K562 (cell line): Measurements from ENCODE around the gene R3HDM2. TPM values are rescaled to one million over a fixed set of nuclear protein-coding genes. Genes with fewer than 3 reads are reported as not detected.

Experiments used
- ARHGAP35 ChIP-seq: fragments of 450-650 bp; IDR thresholded peaks from 2 replicates; pipeline ENCODE4 v1.6.1; 2018; ENCODE audit not compliant: partially characterized antibody
- ATF2 ChIP-seq: sonication (generic); formaldehyde crosslinking; IDR thresholded peaks from 2 replicates; pipeline ENCODE4 v1.8.1; 2022; ENCODE audit warnings: missing genetic modification reagents
- CBFA2T3 ChIP-seq: fragments of 450-650 bp; IDR thresholded peaks from 2 replicates; pipeline ENCODE4 v1.6.1; 2017
- ELF1 ChIP-seq: fragments of 200-800 bp; sonication (Bioruptor generic); IDR thresholded peaks from 2 replicates; pipeline ENCODE4 v1.6.1; 2016; ENCODE audit warnings: missing genetic modification characterization, missing compliant biosample characterization
- FOXA3 ChIP-seq, 2 experiments: fragments of 450-650 bp in 1 of 2; sonication (generic) in 1 of 2; formaldehyde crosslinking; IDR thresholded peaks in 1 of 2; conservative IDR thresholded peaks in 1 of 2; 2 replicates each; pipeline versions ENCODE4 v1.4.0 to v1.8.0; 2020 to 2022; ENCODE audit warnings: mild to moderate bottlenecking in 2 of 2, missing genetic modification reagents in 1 of 2
- FOXK1 ChIP-seq: sonication (generic); formaldehyde crosslinking; IDR thresholded peaks from 2 replicates; pipeline ENCODE4 v1.8.0; 2022; ENCODE audit warnings: missing genetic modification reagents, mild to moderate bottlenecking, borderline replicate concordance
- HIVEP1 ChIP-seq: fragments of 250-450 bp; sonication (Bioruptor Pico); IDR thresholded peaks from 2 replicates; pipeline ENCODE4 v1.4.0; 2020; ENCODE audit warnings: mild to moderate bottlenecking
- HMG20B ChIP-seq: fragments of 250-450 bp; sonication (Bioruptor Pico); IDR thresholded peaks from 2 replicates; pipeline ENCODE4 v1.5.0; 2021; ENCODE audit warnings: mild to moderate bottlenecking
- MTA2 ChIP-seq: fragments of 450-650 bp; IDR thresholded peaks from 2 replicates; pipeline ENCODE4 v1.6.1; 2016; ENCODE audit warnings: low read depth
- NCOA1 ChIP-seq: fragments of 450-650 bp; IDR thresholded peaks from 2 replicates; pipeline ENCODE4 v1.6.1; 2016; ENCODE audit warnings: low read depth
- NFATC3 ChIP-seq: fragments of 450-650 bp; IDR thresholded peaks from 2 replicates; pipeline ENCODE4 v1.6.1; 2017; ENCODE audit warnings: mild to moderate bottlenecking
- NONO ChIP-seq, 2 experiments: fragments of 200-400 bp in 1 of 2; fragments of 450-650 bp in 1 of 2; formaldehyde crosslinking in 1 of 2; IDR thresholded peaks; 2 replicates each; pipeline ENCODE4 v1.6.1; 2017; ENCODE audit warnings: low read depth in 2 of 2, mild to moderate bottlenecking in 2 of 2, moderate library complexity in 2 of 2, low read length in 1 of 2
- PHTF2 ChIP-seq: fragments of 250-450 bp; sonication (Bioruptor Pico); IDR thresholded peaks from 2 replicates; pipeline ENCODE4 v1.5.0; 2021; ENCODE audit warnings: mild to moderate bottlenecking
- POLR2AphosphoS5 ChIP-seq: IDR thresholded peaks from 2 replicates; pipeline ENCODE4 v1.6.1; 2011; ENCODE audit warnings: mild to moderate bottlenecking, low read depth, low read length, moderate library complexity; ENCODE audit not compliant: control insufficient read depth, insufficient read depth
- RB1 ChIP-seq: fragments of 450-650 bp; IDR thresholded peaks from 2 replicates; pipeline ENCODE4 v1.6.1; 2017; ENCODE audit warnings: low read depth, mild to moderate bottlenecking
- RBM14 ChIP-seq: fragments of 200-400 bp; formaldehyde crosslinking; IDR thresholded peaks from 2 replicates; pipeline ENCODE4 v1.6.1; 2018; ENCODE audit warnings: low read depth, mild to moderate bottlenecking, low read length, moderate library complexity, borderline replicate concordance; ENCODE audit not compliant: insufficient read depth
- RCOR1 ChIP-seq, 2 experiments: IDR thresholded peaks; 2 replicates each; pipeline ENCODE4 v1.6.1; 2012; ENCODE audit warnings: low read depth in 2 of 2, low read length in 2 of 2, borderline replicate concordance in 1 of 2, improper control_type of control experiment in 1 of 2
- RHOXF2B ChIP-seq: fragments of 250-450 bp; sonication (Bioruptor Pico); conservative IDR thresholded peaks from 2 replicates; pipeline ENCODE4 v1.5.1; 2021
- RNF2 ChIP-seq: sonication (generic); IDR thresholded peaks from 2 replicates; pipeline ENCODE4 v1.6.1; 2016
- SNRNP70 ChIP-seq: fragments of 200-400 bp; formaldehyde crosslinking; optimal IDR thresholded peaks from 2 replicates; pipeline ENCODE3; 2017; ENCODE audit warnings: low read depth, low read length
- SRF ChIP-seq, 2 experiments: fragments of 250-450, 450-650 bp in 1 of 2; sonication (Bioruptor Pico) in 1 of 2; sonication (generic) in 1 of 2; formaldehyde crosslinking; IDR thresholded peaks; 2 replicates each; pipeline versions ENCODE4 v1.5.0 to v1.5.1; 2020 to 2022; ENCODE audit warnings: mild to moderate bottlenecking in 1 of 2, missing genetic modification reagents in 1 of 2
- STAG1 ChIP-seq: sonication (generic); formaldehyde crosslinking; IDR thresholded peaks from 2 replicates; pipeline ENCODE4 v1.5.0; 2020; ENCODE audit warnings: missing genetic modification reagents, borderline replicate concordance
- TAF7 ChIP-seq: fragments of 450-650 bp; IDR thresholded peaks from 2 replicates; pipeline ENCODE4 v1.6.1; 2016; ENCODE audit warnings: missing genetic modification characterization, missing compliant biosample characterization
- TCF7 ChIP-seq: sonication (generic); IDR thresholded peaks from 2 replicates; pipeline ENCODE4 v1.6.1; 2016; ENCODE audit warnings: antibody characterized with exemption, borderline replicate concordance
- ZC3H11A ChIP-seq: IDR thresholded peaks from 2 replicates; pipeline ENCODE4 v1.6.1; 2012; ENCODE audit warnings: low read depth, low read length, improper control_type of control experiment
- ZNF140 ChIP-seq: fragments of 250-450 bp; sonication (Bioruptor Pico); IDR thresholded peaks from 2 replicates; pipeline ENCODE4 v1.8.0; 2021; ENCODE audit warnings: moderate library complexity, mild to moderate bottlenecking, inconsistent platforms
- ZNF23 ChIP-seq: fragments of 250-450 bp; sonication (Bioruptor Pico); IDR thresholded peaks from 2 replicates; pipeline ENCODE4 v1.4.0; 2020; ENCODE audit warnings: mild to moderate bottlenecking
- ZNF347 ChIP-seq: fragments of 450-650 bp; formaldehyde crosslinking; IDR thresholded peaks from 2 replicates; pipeline ENCODE4 v1.4.0; 2020; ENCODE audit warnings: low read depth, mild to moderate bottlenecking, moderate library complexity
- ZNF507 ChIP-seq: conservative IDR thresholded peaks from 2 replicates; pipeline ENCODE4 v1.6.1; 2017; ENCODE audit warnings: missing genetic modification characterization, missing compliant biosample characterization
- ZNF76 ChIP-seq: fragments of 250-450 bp; sonication (Bioruptor Pico); IDR thresholded peaks from 2 replicates; pipeline ENCODE4 v1.4.0; 2020; ENCODE audit warnings: mild to moderate bottlenecking, moderate library complexity, borderline replicate concordance
- polyA plus RNA-seq, 8 experiments: library from polyadenylated mRNA; depleted of rRNA in 4 of 8; stranded (reverse) in 5 of 8; unstranded in 3 of 8; fragments of >200 nt; fragmentation: Nextera tagmentation in 2 of 8; fragmentation: Illumina TruSeq in 1 of 8; extraction: Ambion mirVana in 2 of 8; extraction: Trizol in 1 of 8; gene quantifications; 2 replicates each; pipeline versions ENCODE4 v1.2.1 to v1.2.3, GENCODE V29; 2011 to 2014; ENCODE audit warnings: inconsistent platforms in 1 of 8, missing spikeins in 1 of 8
- total RNA-seq, 7 experiments: library from RNA; depleted of rRNA in 6 of 7; stranded (reverse); fragments of >200 nt in 6 of 7; fragmentation: Illumina TruSeq in 2 of 7; extraction: Trizol in 2 of 7; gene quantifications; 2 replicates each; pipeline versions ENCODE4 v1.2.1 to v1.2.3, GENCODE V29; 2011 to 2021; ENCODE audit warnings: low replicate concordance in 1 of 7

R3HDM2 gene
- total and polyA plus RNA-seq, 9 of the 15 experiments (the other 6 are each of a cell fraction or from before 2014, with no cell fraction given), result 3.3 to 18.8 (median 9.0) TPM

- TF ChIP-seq FOXA3 (CRISPR knock-in tag; conservative IDR thresholded peaks at IDR 0.05 in 1 of 2, IDR thresholded peaks at IDR 0.05 in 1 of 2), result no peak
- TF ChIP-seq NFATC3, result no peak
- TF ChIP-seq ATF2 (CRISPR knock-in tag), result no peak
- TF ChIP-seq SRF (CRISPR knock-in tag; IDR thresholded peaks at IDR 0.05), result no peak
- no peak for TF ChIP-seq RB1
- peak; percentile 86 for TF ChIP-seq CBFA2T3
- no peak for TF ChIP-seq FOXK1
- no peak for TF ChIP-seq STAG1 (CRISPR knock-in tag)
- no peak for TF ChIP-seq ELF1 (tag)
- no peak for TF ChIP-seq ZNF347 (CRISPR knock-in tag)
- no peak for TF ChIP-seq RBM14
- TF ChIP-seq ARHGAP35, result no peak
- TF ChIP-seq TCF7, result no peak
- peak; percentile 40; the same call in 1 of the 2 replicates for TF ChIP-seq POLR2AphosphoS5
- TF ChIP-seq ZNF140, result no peak
- TF ChIP-seq ZC3H11A, result no peak
- no peak for TF ChIP-seq TAF7 (tag)
- TF ChIP-seq RNF2, result no peak
- TF ChIP-seq RHOXF2B (CRISPR knock-in tag), result no peak
- no peak for TF ChIP-seq PHTF2 (CRISPR knock-in tag)
- TF ChIP-seq NCOA1, result no peak
- no peak for TF ChIP-seq ZNF76 (CRISPR knock-in tag)
- no peak for TF ChIP-seq HIVEP1 (CRISPR knock-in tag)
- no peak for TF ChIP-seq SNRNP70
- TF ChIP-seq ZNF23, result no peak
- TF ChIP-seq RCOR1 (IDR thresholded peaks at IDR 0.05; ENCODE audit: borderline replicate concordance in 1 of 2, low read depth in 2 of 2, low read length in 2 of 2), result peak in 1 of 2 experiments; percentile 87; a peak in 1 of 4 replicates
- no peak for TF ChIP-seq ZNF507 (tag)
- peak; percentile 30; the same call in 1 of the 2 replicates for TF ChIP-seq MTA2
- no peak for TF ChIP-seq HMG20B (CRISPR knock-in tag)
- no peak for TF ChIP-seq NONO (IDR thresholded peaks at IDR 0.05; ENCODE audit: low read depth in 2 of 2, low read length in 1 of 2)
Observed at GRCh38 chr12:57272337-57273151, 158.3 kb downstream of the R3HDM2 start (continued).
